B cell (primary cell): ENCODE results near the gene NT5DC2. TPM values are rescaled to one million over a fixed set of nuclear protein-coding genes. Genes with fewer than 3 reads are reported as not detected.

ENCODE experiments used
- ATAC-seq: fragments of 200-7000 bp; cut with Tn5 transposase; one replicate; pipeline ENCODE4 v1.10.0; 2021; ENCODE audit warnings: low read depth, mild to moderate bottlenecking, moderate number of reproducible peaks, moderate library complexity
- CTCF ChIA-PET: fragments of 350-600 bp; sonication (Branson Sonifier 250); formaldehyde crosslinking; loops from one replicate; lab custom pipeline; 2021; ENCODE audit warnings: antibody characterized with exemption, inconsistent platforms; lab: Charles Lee
- POLR2A ChIA-PET: fragments of 350-600 bp; sonication (Branson Sonifier 250); formaldehyde crosslinking; loops from one replicate; lab custom pipeline; 2021; ENCODE audit warnings: antibody characterized with exemption; lab: Charles Lee
- DNase-seq: peaks from one replicate; pipeline ENCODE4 v3.0.0; 2013
- H2AFZ ChIP-seq: 2 replicates; pipeline ENCODE4 v1.6.1; 2012; ENCODE audit warnings: mild to moderate bottlenecking, low read depth, low read length; ENCODE audit not compliant: insufficient read depth, poor library complexity, severe bottlenecking
- H3K27ac ChIP-seq, 2 donors: 1 replicate in 1 of 2; 2 replicates in 1 of 2; pipeline ENCODE4 v1.5.1; 2012 to 2013; ENCODE audit warnings: low read length in 2 of 2, mild to moderate bottlenecking in 2 of 2, moderate library complexity in 1 of 2
- H3K27me3 ChIP-seq, 4 experiments: fragments of 200-600 bp in 1 of 4; sonication (generic) in 1 of 4; replicated peaks in 1 of 4; 1 replicate in 2 of 4; 2 replicates in 2 of 4; pipeline versions ENCODE4 v1.6.1 to v1.7.0; 2013 to 2016; ENCODE audit warnings: low read length in 3 of 4, mild to moderate bottlenecking in 2 of 4, mixed read lengths in 1 of 4, moderate library complexity in 1 of 4; ENCODE audit not compliant: insufficient read depth in 4 of 4, control insufficient read depth in 3 of 4; ENCODE audit errors: control extremely low read depth in 1 of 4
- H3K36me3 ChIP-seq, 2 experiments: replicated peaks in 1 of 2; 1 replicate in 1 of 2; 2 replicates in 1 of 2; pipeline versions ENCODE4 v1.6.1 to v1.7.1; 2013; ENCODE audit warnings: low read length in 1 of 2; ENCODE audit not compliant: insufficient read depth in 2 of 2, control insufficient read depth in 1 of 2; ENCODE audit errors: control extremely low read depth in 1 of 2, extremely low read depth in 1 of 2
- H3K4me1 ChIP-seq, 2 donors: fragments of 200-600 bp in 1 of 2; sonication (generic) in 1 of 2; 1 replicate in 1 of 2; 2 replicates in 1 of 2; pipeline versions ENCODE4 v1.5.1 to v1.6.1; 2013 to 2017; ENCODE audit warnings: low read length in 2 of 2; ENCODE audit not compliant: control insufficient read depth in 2 of 2, insufficient read depth in 2 of 2
- H3K4me2 ChIP-seq: replicated peaks from 2 replicates; pipeline ENCODE3; 2012; ENCODE audit warnings: mild to moderate bottlenecking, low read depth, low read length; ENCODE audit not compliant: poor library complexity, severe bottlenecking
- H3K4me3 ChIP-seq, 5 experiments: fragments of 200-600 bp in 1 of 5; sonication (generic) in 1 of 5; 1 replicate in 3 of 5; 2 replicates in 2 of 5; pipeline versions ENCODE4 v1.5.1 to v1.7.0; 2011 to 2016; ENCODE audit warnings: low read length in 4 of 5, mild to moderate bottlenecking in 4 of 5, low read depth in 2 of 5, control low read depth in 1 of 5, moderate library complexity in 1 of 5; ENCODE audit not compliant: insufficient read depth in 1 of 5; ENCODE audit errors: control extremely low read depth in 1 of 5, extremely low read depth in 1 of 5
- H3K79me2 ChIP-seq: fragments of 200-600 bp; sonication (generic); one replicate; pipeline ENCODE4 v1.6.0; 2016; ENCODE audit warnings: low read length; ENCODE audit not compliant: control insufficient read depth, insufficient read depth
- H3K9ac ChIP-seq: fragments of 200-600 bp; sonication (generic); 2 replicates; pipeline ENCODE4 v1.6.1; 2017; ENCODE audit warnings: mild to moderate bottlenecking, low read length, moderate library complexity
- H3K9me3 ChIP-seq, 3 donors: one replicate each; pipeline versions ENCODE4 v1.6.1 to v1.7.1; 2013; ENCODE audit warnings: low read length in 2 of 3; ENCODE audit not compliant: control insufficient read depth in 2 of 3, insufficient read depth in 1 of 3; ENCODE audit errors: control extremely low read depth in 1 of 3
- H4K20me1 ChIP-seq: 2 replicates; pipeline ENCODE4 v1.6.0; 2012; ENCODE audit warnings: mild to moderate bottlenecking, low read length; ENCODE audit not compliant: insufficient read depth, control insufficient read depth, poor library complexity, severe bottlenecking
- H3K27ac Mint-ChIP-seq: one replicate; pipeline ENCODE4 v1.8.0; 2021; ENCODE audit warnings: mixed read lengths
- H3K27me3 Mint-ChIP-seq: one replicate; pipeline ENCODE4 v1.8.0; 2021; ENCODE audit warnings: mixed read lengths
- H3K4me1 Mint-ChIP-seq: one replicate; pipeline ENCODE4 v1.8.0; 2021; ENCODE audit warnings: mixed read lengths
- H3K4me3 Mint-ChIP-seq: one replicate; pipeline ENCODE4 v1.8.0; 2021; ENCODE audit warnings: mixed read lengths
- H3K9me3 Mint-ChIP-seq: one replicate; pipeline ENCODE4 v1.8.0; 2022; ENCODE audit warnings: mixed read lengths; ENCODE audit not compliant: insufficient read depth
- CTCF ChIP-seq: fragments of 200-600 bp; IDR thresholded peaks from one replicate; pipeline ENCODE4 v1.8.0; 2022; ENCODE audit warnings: antibody characterized with exemption, mild to moderate bottlenecking
- EZH2 ChIP-seq: IDR thresholded peaks from 2 replicates; pipeline ENCODE4 v1.6.1; 2012; ENCODE audit warnings: borderline replicate concordance, low read depth, mild to moderate bottlenecking, moderate library complexity, low read length; ENCODE audit not compliant: insufficient read depth, poor library complexity, severe bottlenecking
- WGBS: methylation state at CpG from one replicate; pipeline ENCODE4 v1.1.5; 2013; ENCODE audit warnings: missing lambda C conversion rate; ENCODE audit not compliant: insufficient coverage; 5-methylcytosine and 5-hydroxymethylcytosine counted together
- intact Hi-C: fragments of 100-400 bp; cut with micrococcal nuclease; formaldehyde crosslinking; loops from one replicate; pipeline ENCODE4 v1.10.0; 2022
- polyA plus RNA-seq: library from polyadenylated mRNA; depleted of rRNA; stranded (reverse); fragments of >200 nt; gene quantifications from 2 replicates; pipeline ENCODE4 v1.2.3, GENCODE V29; 2012
- total RNA-seq, 2 donors: library from RNA; stranded (reverse); fragments of 120-200 nt in 1 of 2; gene quantifications; 1 replicate in 1 of 2; 2 replicates in 1 of 2; pipeline versions ENCODE4 v1.2.3 to v1.2.4, GENCODE V29; 2013 to 2022

Gene NT5DC2
- total and polyA plus RNA-seq, 2 donors (not counting 1 experiment from before 2014, with no cell fraction given) = 11.2 to 11.9 TPM

GRCh38 chr3:52516509-52517195 lies 17.0 kb downstream of the NT5DC2 start:
- Histone ChIP-seq H3K4me3 (no peak overlapping the region), H3K4me1 (no peaks in the 10 kb centered on the region), H3K79me2 (no peaks in the 10 kb centered on the region), H3K36me3 (no peaks in the 10 kb centered on the region), H3K27me3 (no peaks in the 10 kb centered on the region), H3K9ac (no peak overlapping the region), H3K4me2 (no peak overlapping the region), H3K27ac (no peak overlapping the region), H2AFZ (no peak overlapping the region), H3K9me3 (no peaks in the 10 kb centered on the region), H4K20me1 (no peaks in the 10 kb centered on the region)
- 96% methylated on average over 18 of the region's 19 CpGs for WGBS
- TF ChIP-seq EZH2 (no peak), CTCF (no peak)
- no peak overlapping the region for H3K4me3 Mint-ChIP-seq
- intact Hi-C loops = no loop called here
- no peak overlapping the region for H3K27ac Mint-ChIP-seq
- no peaks in the 10 kb centered on the region for H3K9me3 Mint-ChIP-seq
- CTCF ChIA-PET = no interaction called here
- no peaks in the 10 kb centered on the region for H3K4me1 Mint-ChIP-seq
- DNase-seq = no peak
- ATAC-seq = no peak
- H3K27me3 Mint-ChIP-seq = no peaks in the 10 kb centered on the region
- POLR2A ChIA-PET = no interaction called here

- Histone ChIP-seq H3K27me3 (no peaks in the 10 kb centered on the region), H2AFZ (no peak overlapping the region), H3K4me2 (no peak overlapping the region), H4K20me1 (no peaks in the 10 kb centered on the region), H3K9me3 (no peaks in the 10 kb centered on the region), H3K9ac (no peak overlapping the region), H3K36me3 (no peaks in the 10 kb centered on the region), H3K27ac (no peak overlapping the region), H3K4me3 (no peak overlapping the region), H3K4me1 (no peaks in the 10 kb centered on the region), H3K79me2 (no peaks in the 10 kb centered on the region)
- no peak for ATAC-seq
- H3K27ac Mint-ChIP-seq = no peak overlapping the region
- POLR2A ChIA-PET = no interaction called here
- no peaks in the 10 kb centered on the region for H3K4me1 Mint-ChIP-seq
- no peak for TF ChIP-seq CTCF
- TF ChIP-seq EZH2 = no peak
- DNase-seq = no peak
- intact Hi-C loops = no loop called here
- CTCF ChIA-PET = no interaction called here
- H3K4me3 Mint-ChIP-seq = no peak overlapping the region
- 86% methylated on average over 4 of the region's 6 CpGs for WGBS
- H3K9me3 Mint-ChIP-seq = no peaks in the 10 kb centered on the region
- H3K27me3 Mint-ChIP-seq = no peaks in the 10 kb centered on the region
Measured at GRCh38 chr3:52515192-52515591, 18.5 kb downstream of the NT5DC2 start.
